Measurements from ENCODE around the gene ZNF316. TPM values are rescaled to one million over a fixed set of nuclear protein-coding genes. Genes with fewer than 3 reads are reported as not detected.

The ZNF316 gene
- total RNA-seq, 4 donors from 2014 or later, result 5.7 to 31.5 (median 11.7) TPM

DNA sequence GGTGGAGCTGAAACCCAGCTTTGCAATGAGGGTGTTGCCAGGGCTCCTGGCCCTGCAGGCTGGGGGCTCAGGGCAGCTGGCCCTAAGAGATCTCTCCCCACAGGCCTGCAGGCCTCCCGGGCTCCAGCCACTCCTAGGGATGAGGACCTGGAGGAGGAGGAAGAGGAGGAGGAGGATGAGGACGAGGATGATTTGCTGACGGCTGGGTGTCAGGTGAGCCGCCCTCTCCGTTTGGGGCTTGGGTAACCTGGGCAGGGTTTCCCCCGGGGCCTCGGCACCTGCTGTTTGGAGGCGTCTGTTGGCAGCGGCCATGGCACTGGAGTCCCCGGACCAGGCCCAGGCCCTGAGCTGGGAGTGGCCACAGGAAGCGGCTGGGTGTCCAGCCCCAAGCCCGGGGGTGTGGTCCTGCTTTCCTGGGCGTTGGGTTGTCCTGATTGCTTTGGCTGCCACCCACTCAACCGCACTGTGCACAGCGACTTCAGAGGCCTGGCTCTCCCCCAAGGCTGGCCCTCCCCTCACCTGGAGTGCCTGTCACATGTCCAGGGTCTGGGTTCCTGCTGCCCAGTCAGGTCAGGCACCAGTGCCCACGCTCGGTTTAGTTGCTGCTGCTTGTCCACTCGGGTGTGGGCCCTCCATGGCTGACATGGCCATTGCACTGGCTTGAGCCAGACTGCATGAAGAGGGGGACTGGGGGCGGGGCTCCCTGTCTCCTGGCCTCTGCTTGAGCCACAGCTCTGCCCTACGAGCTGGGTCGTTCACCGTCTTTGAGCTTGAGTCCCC is 5.9 kb downstream of the ZNF316 start:
- TF ChIP-seq, protein P1, sequence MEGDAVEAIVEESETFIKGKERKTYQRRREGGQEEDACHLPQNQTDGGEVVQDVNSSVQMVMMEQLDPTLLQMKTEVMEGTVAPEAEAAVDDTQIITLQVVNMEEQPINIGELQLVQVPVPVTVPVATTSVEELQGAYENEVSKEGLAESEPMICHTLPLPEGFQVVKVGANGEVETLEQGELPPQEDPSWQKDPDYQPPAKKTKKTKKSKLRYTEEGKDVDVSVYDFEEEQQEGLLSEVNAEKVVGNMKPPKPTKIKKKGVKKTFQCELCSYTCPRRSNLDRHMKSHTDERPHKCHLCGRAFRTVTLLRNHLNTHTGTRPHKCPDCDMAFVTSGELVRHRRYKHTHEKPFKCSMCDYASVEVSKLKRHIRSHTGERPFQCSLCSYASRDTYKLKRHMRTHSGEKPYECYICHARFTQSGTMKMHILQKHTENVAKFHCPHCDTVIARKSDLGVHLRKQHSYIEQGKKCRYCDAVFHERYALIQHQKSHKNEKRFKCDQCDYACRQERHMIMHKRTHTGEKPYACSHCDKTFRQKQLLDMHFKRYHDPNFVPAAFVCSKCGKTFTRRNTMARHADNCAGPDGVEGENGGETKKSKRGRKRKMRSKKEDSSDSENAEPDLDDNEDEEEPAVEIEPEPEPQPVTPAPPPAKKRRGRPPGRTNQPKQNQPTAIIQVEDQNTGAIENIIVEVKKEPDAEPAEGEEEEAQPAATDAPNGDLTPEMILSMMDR (IDR thresholded peaks at IDR 0.05; ENCODE audit: low read depth), result no peak

DNA sequence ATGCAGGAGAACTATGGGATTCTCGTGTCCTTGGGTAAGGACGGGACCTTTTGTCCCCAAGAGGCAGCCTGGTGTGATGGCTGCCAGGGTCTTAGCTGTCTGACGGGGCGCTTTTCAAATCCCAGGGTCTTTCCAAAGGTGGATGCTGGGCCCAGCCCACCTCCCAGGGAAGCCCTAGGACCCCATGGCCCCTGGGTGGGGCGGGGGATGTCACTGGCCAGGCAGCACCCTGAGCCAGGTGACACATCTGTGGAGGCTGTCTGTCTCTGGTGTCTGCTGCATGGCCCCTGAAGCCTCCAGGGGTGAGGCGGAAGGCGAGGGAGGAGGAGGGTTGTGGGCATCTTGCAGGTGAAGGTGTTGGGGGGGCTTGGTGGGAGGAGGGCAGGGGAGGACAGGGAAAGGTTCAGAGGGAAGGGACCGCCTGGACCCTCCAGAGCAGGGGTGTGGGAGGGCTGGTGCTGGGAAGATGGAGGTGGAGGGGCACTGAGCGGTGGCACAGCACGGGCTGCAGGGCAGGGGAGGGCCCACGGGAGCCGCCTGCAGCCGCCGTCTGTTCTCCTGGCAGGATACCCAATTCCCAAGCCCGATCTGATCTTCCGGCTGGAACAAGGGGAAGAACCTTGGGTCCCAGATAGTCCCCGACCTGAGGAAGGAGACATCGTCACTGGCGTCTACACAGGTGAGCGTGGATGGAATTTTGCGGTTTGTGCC is 7.0 kb downstream of the ZNF316 start:
- TF ChIP-seq, protein P1 (IDR thresholded peaks at IDR 0.05; ENCODE audit: low read depth), result no peak

GRCh38 chr7:6644728-6645127 is 7.6 kb downstream of the ZNF316 start:
- TF ChIP-seq, protein P1 (IDR thresholded peaks at IDR 0.05; ENCODE audit: low read depth), result no peak

DNA sequence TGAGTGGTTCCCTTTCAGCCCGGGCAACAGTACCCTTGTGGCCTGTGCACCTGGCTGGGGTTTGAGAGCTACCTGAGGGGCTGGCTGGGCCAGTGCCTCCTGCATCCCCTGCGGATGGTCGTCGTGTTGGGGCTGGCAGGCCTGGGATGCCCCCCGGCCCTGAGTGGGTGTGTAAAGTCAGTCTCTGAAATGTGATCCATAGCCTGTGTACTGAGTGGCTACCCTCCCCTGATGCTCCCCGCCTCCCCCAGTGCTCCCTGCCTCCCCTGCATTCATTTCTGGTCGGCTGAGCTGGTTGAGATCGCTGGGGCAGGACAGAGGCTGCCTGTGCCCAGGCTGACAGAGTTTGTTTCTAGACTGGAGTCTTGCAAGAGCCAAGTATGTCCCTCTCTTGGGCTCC is 9.3 kb downstream of the ZNF316 start:
- TF ChIP-seq, protein P1 (IDR thresholded peaks at IDR 0.05; ENCODE audit: low read depth), result no peak

DNA sequence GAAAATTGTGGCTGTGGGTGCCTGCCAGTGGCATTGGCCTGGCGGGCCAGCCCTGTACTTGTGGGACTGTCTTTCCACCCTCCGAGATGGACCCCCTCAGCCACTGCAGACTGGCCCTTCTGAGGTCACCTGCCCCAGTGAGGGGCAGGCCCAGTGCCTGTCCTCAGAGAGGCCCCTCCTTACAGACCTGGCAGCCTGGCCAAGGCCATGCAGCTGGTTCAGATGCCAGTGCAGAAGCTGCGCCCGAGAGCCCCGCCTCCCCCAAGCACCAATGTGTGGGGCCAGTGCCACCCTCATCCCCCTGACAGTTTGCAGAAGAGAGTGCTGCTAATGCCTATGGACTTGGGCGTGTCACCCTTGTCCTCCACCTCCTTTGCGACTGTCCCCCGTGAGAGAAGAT is 10.0 kb downstream of the ZNF316 start:
- TF ChIP-seq, protein P1 (IDR thresholded peaks at IDR 0.05; ENCODE audit: low read depth), result no peak

DNA sequence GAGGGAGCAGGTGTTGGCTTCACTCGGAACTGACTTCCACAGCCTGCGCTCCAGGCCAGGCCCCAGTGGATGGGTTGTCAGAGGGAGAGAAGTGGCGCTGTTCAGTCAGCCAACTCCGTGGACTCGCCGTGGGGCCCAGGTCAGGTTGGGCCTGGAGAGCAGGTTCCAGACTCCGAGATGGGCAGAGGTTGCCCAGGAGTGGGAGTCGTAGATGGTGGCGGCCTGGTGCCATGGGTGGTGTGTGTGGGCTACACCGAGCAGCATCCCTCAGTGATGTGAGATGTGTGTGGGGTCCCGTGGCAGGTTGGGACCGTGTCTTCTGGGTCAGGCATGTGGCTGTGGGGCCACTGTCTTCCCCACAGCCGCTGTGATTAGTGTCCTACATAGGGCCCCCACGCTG is 10.4 kb downstream of the ZNF316 start:
- TF ChIP-seq, protein P1 (IDR thresholded peaks at IDR 0.05; ENCODE audit: low read depth), result no peak

GRCh38 chr7:6648066-6648814 is 11.1 kb downstream of the ZNF316 start:
- TF ChIP-seq, protein P1 (IDR thresholded peaks at IDR 0.05; ENCODE audit: low read depth), result no peak
